GM19035 (cell line): ENCODE measurements around the gene BANK1.

Source experiments
- ATAC-seq: cut with Tn5 transposase; IDR thresholded peaks from one replicate; pipeline ENCODE4 v1.9.1; 2021; ENCODE audit not compliant: unreplicated experiment

The BANK1 gene

GRCh38 chr4:102022343-102022742 lies 231.8 kb downstream of the BANK1 start:
- no peak for ATAC-seq

DNA sequence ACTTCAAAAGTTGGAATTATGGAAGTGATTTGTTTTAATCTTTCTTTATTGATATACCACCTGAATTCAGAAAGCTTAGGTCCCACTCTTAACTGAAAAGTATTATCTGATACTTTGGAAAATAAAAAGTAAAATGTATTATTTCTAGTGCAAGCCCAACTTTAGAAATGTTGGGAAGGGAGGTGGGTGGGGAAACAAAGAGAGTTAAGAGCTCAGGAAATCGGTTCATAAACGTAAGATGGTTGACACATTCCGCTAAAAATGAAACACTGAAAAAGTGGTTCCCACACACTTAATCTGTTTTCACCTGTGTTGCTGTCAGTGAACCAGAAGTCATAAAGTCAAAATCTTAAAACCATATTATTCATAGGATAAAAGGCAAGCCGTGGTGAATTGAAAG lies 237.4 kb downstream of the BANK1 start:
- ATAC-seq = no peak

- no peak for ATAC-seq
These were observed 240.9 kb downstream of the BANK1 start for GRCh38 chr4:102031406-102031805.

GRCh38 chr4:102036016-102036415 lies 245.5 kb downstream of the BANK1 start:
- no peak for ATAC-seq

- no peak for ATAC-seq
These were observed 246.3 kb downstream of the BANK1 start for GRCh38 chr4:102036619-102037376.

DNA sequence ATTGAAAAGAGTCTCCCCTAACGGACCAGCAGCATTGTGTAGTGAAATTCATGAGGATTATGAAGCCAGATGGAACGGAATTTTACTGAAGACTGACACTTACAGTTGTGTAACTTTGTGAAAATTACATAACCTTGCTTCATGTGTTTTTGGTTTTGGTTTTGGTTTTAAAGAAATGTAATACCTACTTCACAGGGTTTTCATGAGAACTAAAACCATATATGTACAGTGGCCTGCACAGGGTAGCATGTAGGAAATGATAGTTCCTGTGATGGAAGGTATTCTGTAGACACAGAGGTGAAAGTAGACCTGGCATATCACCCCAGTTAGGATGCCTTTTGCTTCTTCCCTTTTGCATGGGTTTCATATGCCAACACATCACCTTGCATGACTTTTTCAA lies 247.0 kb downstream of the BANK1 start:
- no peak for ATAC-seq

DNA sequence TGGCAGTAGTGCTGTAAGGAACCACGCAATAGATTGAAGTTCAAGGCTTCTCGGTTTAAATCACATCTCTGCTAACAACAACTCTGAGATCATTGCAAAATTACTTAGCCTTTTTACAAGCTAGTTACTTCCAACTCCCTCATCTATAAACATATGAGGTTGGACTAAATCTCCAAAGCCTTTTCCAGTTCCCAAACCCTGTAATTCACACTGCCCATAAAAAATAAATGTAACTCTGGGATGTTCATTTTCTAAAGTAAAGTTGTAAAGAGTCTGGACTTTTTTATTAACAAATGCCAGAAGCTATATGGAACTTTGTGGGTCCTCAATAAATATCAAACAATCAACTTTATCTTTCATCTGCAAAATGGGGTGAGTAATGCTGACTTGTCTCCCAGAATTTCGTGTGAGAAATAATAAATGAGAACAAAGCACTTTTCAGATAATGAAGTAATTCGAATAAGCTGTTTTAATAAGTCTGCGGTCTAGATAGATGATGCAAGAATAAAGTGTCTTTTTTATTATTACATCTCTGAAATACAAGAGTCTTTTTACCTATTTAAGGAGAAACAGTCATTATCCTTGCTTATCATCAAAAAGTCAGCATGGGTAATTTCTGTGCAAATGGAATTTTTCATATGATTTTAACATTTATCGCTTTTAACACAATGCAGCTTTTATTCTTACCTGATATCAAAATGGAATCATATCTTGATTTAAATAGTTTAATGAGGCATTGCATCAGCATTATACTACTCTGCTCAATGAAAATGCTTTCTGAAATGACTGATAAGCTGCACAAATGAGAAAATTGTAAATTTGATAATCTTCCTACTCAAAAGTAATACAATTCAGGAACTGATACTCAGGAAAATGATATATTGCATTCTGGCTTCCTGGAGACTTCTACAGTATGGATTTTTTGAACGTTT lies 252.6 kb downstream of the BANK1 start:
- no peak for ATAC-seq

- no peak for ATAC-seq
These were observed 257.1 kb downstream of the BANK1 start for GRCh38 chr4:102047616-102048015.

DNA sequence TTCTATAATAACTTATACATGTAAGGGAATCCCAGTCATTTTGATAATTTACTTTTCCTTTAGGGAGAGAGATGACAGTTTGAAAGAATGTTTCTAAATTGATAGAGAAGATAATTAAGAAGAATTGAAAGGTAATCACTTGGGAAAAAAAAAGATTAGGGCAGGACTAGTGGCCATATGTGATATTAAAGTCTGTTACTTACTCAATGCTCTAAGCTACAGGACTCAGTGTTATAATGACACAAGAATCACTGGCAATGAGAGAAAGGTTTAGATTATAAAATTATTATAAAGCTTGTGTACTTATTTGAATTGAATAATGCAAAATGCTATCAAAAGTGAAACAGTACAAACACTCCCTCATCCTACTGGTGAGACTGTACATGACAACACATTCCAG lies 265.3 kb downstream of the BANK1 start:
- no peak for ATAC-seq

- no peak for ATAC-seq
These were observed 266.6 kb downstream of the BANK1 start for GRCh38 chr4:102057122-102057521.

DNA sequence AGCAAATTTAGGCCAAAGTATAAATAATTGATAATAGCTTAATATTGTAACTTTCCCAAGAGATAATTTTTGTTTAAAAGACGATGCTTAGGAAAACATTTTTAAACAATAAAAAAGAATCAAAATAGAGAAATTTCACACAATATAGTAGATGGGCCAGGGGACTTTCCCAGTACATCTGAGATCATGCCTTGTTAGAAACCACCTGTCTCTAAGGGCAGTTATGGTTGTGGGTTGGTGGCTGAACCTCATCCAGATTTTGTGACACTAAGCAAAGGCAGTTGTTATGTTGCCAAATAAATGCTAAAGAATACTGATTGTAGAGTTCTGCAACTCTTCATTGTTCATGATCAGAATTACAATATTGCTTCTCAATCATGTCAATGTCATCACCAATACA lies 270.6 kb downstream of the BANK1 start:
- no peak for ATAC-seq

- ATAC-seq = no peak
These were observed 274.4 kb downstream of the BANK1 start for GRCh38 chr4:102064747-102065442.

- ATAC-seq = no peak
These were observed 286.1 kb downstream of the BANK1 start for GRCh38 chr4:102076622-102077021.

GRCh38 chr4:102080184-102080583 lies 289.7 kb downstream of the BANK1 start:
- ATAC-seq = no peak

GRCh38 chr4:102089850-102090621 lies 299.5 kb downstream of the BANK1 start:
- no peak for ATAC-seq

GRCh38 chr4:102091656-102092055 lies 301.1 kb downstream of the BANK1 start:
- no peak for ATAC-seq

GRCh38 chr4:102094481-102094880 lies 304.0 kb downstream of the BANK1 start:
- ATAC-seq = no peak

GRCh38 chr4:102103368-102103767 lies 312.8 kb downstream of the BANK1 start:
- ATAC-seq = no peak

DNA sequence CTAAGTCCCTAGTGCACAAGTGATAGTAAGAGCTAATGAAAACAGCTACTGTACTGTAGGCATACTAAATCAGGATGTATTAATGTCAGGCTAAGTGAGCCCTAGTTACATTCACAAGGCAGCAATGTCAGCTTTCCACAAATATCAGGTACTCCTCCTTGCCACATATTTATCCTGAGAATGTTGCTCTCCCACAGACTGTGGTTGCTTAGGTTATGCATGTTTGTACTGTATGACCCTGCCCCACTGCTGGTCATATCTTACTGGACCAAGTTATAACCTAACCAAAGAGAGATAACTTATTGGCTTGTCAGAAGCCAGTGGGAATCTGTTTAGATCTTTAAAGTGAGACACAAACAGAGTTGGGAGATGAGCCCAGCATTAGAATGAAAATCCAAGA lies 313.7 kb downstream of the BANK1 start:
- no peak for ATAC-seq

- no peak for ATAC-seq
These were observed 315.5 kb downstream of the BANK1 start for GRCh38 chr4:102105983-102106382.

DNA sequence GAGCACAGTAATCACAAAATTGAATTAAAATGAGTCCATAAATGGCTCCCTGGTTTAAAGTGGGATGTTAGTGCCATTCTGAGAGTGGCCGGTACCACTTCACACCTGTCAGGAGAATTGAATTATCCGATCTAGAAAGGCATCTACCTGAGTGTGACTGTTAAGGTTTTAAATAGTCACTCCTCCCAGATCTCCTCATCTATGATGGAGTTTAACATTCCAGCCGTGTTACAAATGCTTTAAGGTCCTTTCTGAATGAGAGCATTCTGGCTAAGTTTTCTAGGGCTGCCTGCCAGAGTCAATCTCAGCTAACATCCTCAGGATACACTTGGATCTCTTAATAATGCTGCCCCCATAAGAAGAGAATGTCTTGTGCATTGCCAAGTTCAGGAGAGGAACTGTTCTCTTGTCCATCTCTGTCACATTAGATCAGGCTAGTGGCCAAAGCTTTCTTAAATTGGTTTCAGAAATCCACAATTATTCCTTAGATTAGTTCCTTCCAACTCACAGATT lies 323.6 kb downstream of the BANK1 start:
- ATAC-seq = no peak
